Heart left ventricle (tissue), 16 donors: Measurements from ENCODE around the gene HS3ST6. TPM values are rescaled to one million over a fixed set of nuclear protein-coding genes. Genes with fewer than 3 reads are reported as not detected.
"Not testable (repeated sequence)": the region's sequence is repeated elsewhere in the genome, so short reads cannot be mapped to it uniquely, and the experiment has no call there.

Source experiments
- ATAC-seq, 4 donors: fragments of 200-7000 bp; cut with Tn5 transposase; one replicate each; pipeline ENCODE4 v1.9.1; 2020 to 2022; ENCODE audit warnings: moderate library complexity in 4 of 4, mild to moderate bottlenecking in 3 of 4, moderate number of reproducible peaks in 1 of 4
- DNase-seq, 5 donors: peaks; one replicate each; pipeline ENCODE4 v3.0.0-alpha.2; 2020
- H3K27ac ChIP-seq, 12 donors: fragments of 200-600 bp; sonication (generic) in 4 of 12; one replicate each; pipeline versions ENCODE4 v1.5.0 to v1.8.0; 2016 to 2022; ENCODE audit warnings: mild to moderate bottlenecking in 2 of 12
- H3K27me3 ChIP-seq, 9 donors: fragments of 200-600 bp; sonication (generic) in 2 of 9; one replicate each; pipeline versions ENCODE4 v1.5.1 to v1.8.0; 2016 to 2022; ENCODE audit warnings: mild to moderate bottlenecking in 3 of 9
- H3K36me3 ChIP-seq, 9 donors: fragments of 200-600 bp; sonication (generic) in 2 of 9; one replicate each; pipeline versions ENCODE4 v1.5.0 to v1.8.0; 2018 to 2022; ENCODE audit warnings: mild to moderate bottlenecking in 2 of 9
- H3K4me1 ChIP-seq, 12 donors: fragments of 200-600 bp; sonication (generic) in 4 of 12; one replicate each; pipeline versions ENCODE4 v1.5.0 to v1.8.0; 2016 to 2022; ENCODE audit warnings: mild to moderate bottlenecking in 3 of 12
- H3K4me3 ChIP-seq, 12 donors: fragments of 200-600 bp; sonication (generic) in 4 of 12; one replicate each; pipeline versions ENCODE4 v1.5.0 to v1.8.0; 2017 to 2022; ENCODE audit warnings: mild to moderate bottlenecking in 9 of 12, moderate library complexity in 4 of 12
- H3K9me3 ChIP-seq, 12 donors: fragments of 200-600 bp; sonication (generic) in 4 of 12; one replicate each; pipeline versions ENCODE4 v1.5.0 to v1.8.0; 2016 to 2022; ENCODE audit warnings: mild to moderate bottlenecking in 1 of 12
- POLR2A ChIP-seq, 2 donors: fragments of 450-650 bp; IDR thresholded peaks; one replicate each; pipeline ENCODE4 v1.6.1; 2017; ENCODE audit warnings: antibody characterized with exemption in 2 of 2, mild to moderate bottlenecking in 2 of 2, moderate library complexity in 2 of 2
- WGBS, 4 donors: extraction: QIAGEN DNeasy Blood & Tissue Kit in 2 of 4; methylation state at CpG; one replicate each; pipeline versions ENCODE4 v1.1.5 to v1.1.7; 2013 to 2018; 5-methylcytosine and 5-hydroxymethylcytosine counted together
- intact Hi-C, 10 donors: fragments of 100-400 bp; cut with DNase I; formaldehyde crosslinking; loops; one replicate each; pipeline versions ENCODE4 v1.11.1 to v1.14.2; 2022
- polyA plus RNA-seq, 2 donors: library from polyadenylated mRNA; stranded (reverse); fragments of 200-250 nt; gene quantifications; one replicate each; pipeline ENCODE4 v1.2.3, GENCODE V29; 2013
- total RNA-seq, 9 donors: library from RNA; depleted of rRNA in 2 of 9; stranded (reverse); fragments of >200 nt in 2 of 9; fragmentation: NEBNext Ultra II Directional in 3 of 9; extraction: Animal tissue kit (Norgen Biotek cat#: 25700) in 3 of 9; gene quantifications; one replicate each; pipeline versions ENCODE4 v1.1.0 to v1.2.4, GENCODE V29; 2016 to 2023
- TF ChIP-seq, protein P1 (sequence below), 12 donors: fragments of 200-600 bp; sonication (generic) in 4 of 12; IDR thresholded peaks; one replicate each; pipeline versions ENCODE4 v1.5.0 to v1.8.0; 2018 to 2022; ENCODE audit warnings: antibody characterized with exemption in 12 of 12, mild to moderate bottlenecking in 5 of 12
- donor health status: ischemic (EF 13 %, LVEDD 7.1; RV severe dilation, severe dysfunction).
- donor health status: healthy with polysubstance abuse.
- donor health status: DM: no; HTN: yes; CAD: no.
- donor health status: DM: no; HTN: no; CAD: no.
- donor health status: ischemic (EF 25% LVEDD 6.9; RV normal size, moderate dysfunction).
- donor health status: ischemic (EF 25% LVEDD 5.7; RV mildly dilated, moderate dysfunction).
- donor health status: healthy.
- donor health status: DM: yes; HTN: yes; CAD: no.
- donor health status: ischemic (EF 35%, LVEDD 5.7; RV mildly dilated, moderate dysfunction).
- donor health status: nonischemic (EF 11% LVEDD 7.7; RV severe dilation, severe dysfunction).
- donor health status: DM: yes; HTN: yes; CAD: no.
- donor health status: PGD.
- donor health status: ischemic (EF 29% LVEDD 5.4; RV normal size, mild dysfunction).
- donor health status: nonischemic (EF 23%, LVEDD 6.1; RV moderate dilation, normal function).

The HS3ST6 gene
- total and polyA plus RNA-seq, 11 donors: not detected

DNA sequence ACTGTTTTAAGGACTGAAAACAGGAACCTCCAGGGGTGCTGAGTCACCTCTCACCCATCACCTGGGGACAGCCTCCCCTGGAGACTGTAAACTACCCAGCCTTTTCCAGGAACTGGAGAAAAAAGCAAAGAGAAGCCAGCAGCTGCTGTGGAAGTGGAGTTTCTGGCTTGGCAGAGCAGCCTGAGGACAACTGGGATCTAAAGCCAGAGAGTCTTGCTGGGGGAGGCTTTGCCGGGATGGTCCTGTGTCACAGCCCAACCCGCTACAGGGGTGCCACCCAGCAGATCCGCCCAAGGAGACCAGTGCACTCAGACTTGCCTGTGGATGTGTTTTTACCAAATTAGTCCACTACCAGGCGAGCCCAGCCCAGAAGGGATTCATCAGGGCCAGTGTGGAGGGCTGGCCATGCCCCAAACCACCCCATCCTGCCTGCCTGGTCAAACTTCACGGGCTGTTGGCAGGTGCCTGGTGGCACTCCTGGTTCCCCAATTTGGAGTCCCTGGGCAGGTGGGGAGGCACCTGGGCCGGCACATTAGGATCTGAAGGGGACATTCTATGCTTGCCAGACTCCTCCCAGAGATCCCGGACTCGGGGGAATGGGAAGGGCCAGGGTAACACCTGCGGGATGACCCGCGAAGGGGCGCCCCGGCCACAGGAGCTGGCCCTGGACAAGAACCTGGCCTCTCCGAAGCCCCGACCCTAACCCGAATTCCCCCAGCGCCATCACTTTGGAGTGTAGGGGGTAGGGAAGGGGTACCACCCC, 24.0 kb upstream of the HS3ST6 start:
- H3K9me3 ChIP-seq: no peaks in the 10 kb centered on the region
- DNase-seq (peak in 1 of 5 donors; percentile 52), ATAC-seq (peak; percentile 1 to 13 (median 10))
- peak overlapping the region in 11 of 12 donors; percentile 77 to 89 (median 81) for H3K27ac ChIP-seq
- peaks cover 0 to 35% (median 16%) of the 10 kb centered on the region in 12 donors for H3K4me1 ChIP-seq
- H3K27me3 ChIP-seq: no peaks in the 10 kb centered on the region
- WGBS, 4 donors: 14 to 27% (median 19%) methylated on average over 5 to 17 of the region's 17 CpGs
- H3K36me3 ChIP-seq: peaks cover 0 to 43% (median 35%) of the 10 kb centered on the region in 9 donors
- intact Hi-C loops: loop anchor here in 1 of 10 donors (5.0 kb wide), 1 partner anchor 160 kb away; the partner anchor contains the start of genes NUBP2 and SPSB3
- TF ChIP-seq, protein P1, sequence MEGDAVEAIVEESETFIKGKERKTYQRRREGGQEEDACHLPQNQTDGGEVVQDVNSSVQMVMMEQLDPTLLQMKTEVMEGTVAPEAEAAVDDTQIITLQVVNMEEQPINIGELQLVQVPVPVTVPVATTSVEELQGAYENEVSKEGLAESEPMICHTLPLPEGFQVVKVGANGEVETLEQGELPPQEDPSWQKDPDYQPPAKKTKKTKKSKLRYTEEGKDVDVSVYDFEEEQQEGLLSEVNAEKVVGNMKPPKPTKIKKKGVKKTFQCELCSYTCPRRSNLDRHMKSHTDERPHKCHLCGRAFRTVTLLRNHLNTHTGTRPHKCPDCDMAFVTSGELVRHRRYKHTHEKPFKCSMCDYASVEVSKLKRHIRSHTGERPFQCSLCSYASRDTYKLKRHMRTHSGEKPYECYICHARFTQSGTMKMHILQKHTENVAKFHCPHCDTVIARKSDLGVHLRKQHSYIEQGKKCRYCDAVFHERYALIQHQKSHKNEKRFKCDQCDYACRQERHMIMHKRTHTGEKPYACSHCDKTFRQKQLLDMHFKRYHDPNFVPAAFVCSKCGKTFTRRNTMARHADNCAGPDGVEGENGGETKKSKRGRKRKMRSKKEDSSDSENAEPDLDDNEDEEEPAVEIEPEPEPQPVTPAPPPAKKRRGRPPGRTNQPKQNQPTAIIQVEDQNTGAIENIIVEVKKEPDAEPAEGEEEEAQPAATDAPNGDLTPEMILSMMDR (IDR thresholded peaks at IDR 0.05): no peak
- TF ChIP-seq POLR2A (IDR thresholded peaks at IDR 0.05): no peak
- H3K4me3 ChIP-seq: peak overlapping the region; percentile 50 to 88 (median 78)

DNA sequence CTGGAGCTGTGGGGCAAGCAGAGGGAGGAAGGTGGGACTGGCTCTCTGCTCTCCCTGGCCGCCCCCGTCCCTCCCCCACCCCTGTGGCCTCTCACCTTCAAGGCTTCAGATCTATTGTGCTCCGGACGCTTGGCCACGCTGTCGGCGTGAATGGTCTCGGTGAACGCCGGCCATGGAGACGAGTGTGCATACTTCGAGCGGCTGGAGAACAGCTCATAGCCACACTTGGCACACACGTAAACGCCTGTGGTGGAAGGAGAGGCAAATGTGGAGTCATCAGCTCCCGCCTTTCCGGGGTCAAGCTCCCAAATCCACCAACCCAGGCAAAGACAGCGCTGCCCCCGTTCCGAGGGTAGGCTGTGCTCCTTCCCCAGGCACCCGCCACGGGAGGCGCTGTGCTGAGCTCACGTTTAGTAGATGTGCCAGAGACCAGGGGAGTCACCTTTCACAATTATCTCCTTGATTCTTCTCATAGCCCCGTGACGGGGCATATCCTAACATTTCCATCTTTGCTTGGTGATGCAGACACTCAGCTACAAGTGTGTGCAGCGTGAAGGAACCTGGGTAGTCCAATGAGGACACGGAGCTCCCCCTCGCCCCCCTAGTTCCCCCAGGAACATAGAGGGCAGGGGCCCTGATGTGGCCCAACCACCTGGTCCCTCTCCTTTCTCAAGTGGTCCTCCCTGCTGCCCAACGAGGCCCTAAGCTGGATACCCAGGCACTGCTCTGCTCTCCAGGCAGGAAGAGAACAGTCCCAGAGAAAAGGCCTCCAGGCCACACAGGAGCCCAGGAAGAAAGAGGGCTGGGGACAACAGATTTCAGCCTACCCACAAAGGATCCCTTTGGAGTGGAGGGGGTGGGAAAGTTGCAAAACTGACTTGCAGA, 23.2 kb upstream of the HS3ST6 start:
- Histone ChIP-seq H3K4me3 (peak overlapping the region in 7 of 12 donors; percentile 65 to 88 (median 82)), H3K27me3 (no peaks in the 10 kb centered on the region), H3K9me3 (no peaks in the 10 kb centered on the region), H3K4me1 (peaks cover 0 to 35% (median 16%) of the 10 kb centered on the region in 12 donors), H3K36me3 (peaks cover 0 to 46% (median 39%) of the 10 kb centered on the region in 9 donors), H3K27ac (peak overlapping the region in 11 of 12 donors; percentile 77 to 89 (median 81))
- 84 to 91% (median 86%) methylated on average over 29 to 30 of the region's 30 CpGs for WGBS, 4 donors
- DNase-seq (no peak), ATAC-seq (no peak)
- intact Hi-C loops: loop anchor here in 1 of 10 donors (5.0 kb wide), 1 partner anchor 159 kb away; the partner anchor contains the start of genes NUBP2 and SPSB3
- no peak for TF ChIP-seq POLR2A (IDR thresholded peaks at IDR 0.05)
- TF ChIP-seq, protein P1 (IDR thresholded peaks at IDR 0.05): peak in 2 of 12 donors; percentile 9 to 22

DNA sequence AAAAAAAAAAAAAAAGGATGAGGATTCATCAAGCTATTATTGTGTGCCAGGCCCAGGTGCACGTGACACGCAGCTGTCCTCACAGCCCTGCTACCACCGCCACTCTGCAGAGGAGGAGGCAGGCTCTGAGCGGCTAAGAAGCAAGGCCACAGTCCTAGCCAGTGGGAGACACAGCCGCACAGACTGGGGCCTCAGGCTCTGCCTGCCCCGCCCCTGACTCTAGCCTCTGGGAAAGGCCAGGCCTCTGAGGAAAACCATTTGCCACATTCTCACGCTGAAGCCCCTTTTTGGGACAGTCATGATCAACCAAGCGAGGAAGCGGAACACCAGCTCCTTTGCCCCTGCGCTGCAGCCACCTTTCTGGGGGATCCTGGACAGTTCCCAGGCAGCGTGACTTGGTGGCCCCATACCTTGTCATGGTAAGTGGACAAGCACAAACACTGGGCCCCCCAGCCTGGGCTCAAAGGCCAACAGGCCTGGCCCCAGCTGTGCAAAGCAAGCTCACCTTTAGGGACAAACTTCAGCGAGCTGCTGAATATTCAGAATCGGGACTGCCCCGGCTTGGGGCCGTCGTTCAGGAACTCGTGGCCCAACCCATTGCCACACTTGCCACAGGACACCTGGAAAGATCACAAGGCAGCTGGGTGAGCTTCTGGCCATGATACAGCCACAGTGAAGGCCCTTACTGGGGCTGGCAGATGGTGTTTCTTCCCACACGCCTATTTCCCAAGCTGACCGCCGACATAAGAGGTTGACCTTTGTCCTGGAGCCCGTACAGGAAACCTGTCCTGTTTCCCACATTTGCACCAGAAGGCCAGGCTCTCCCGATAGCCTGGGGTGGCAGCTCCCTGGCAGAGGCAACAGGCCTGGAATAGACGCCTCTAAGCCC, 22.3 kb upstream of the HS3ST6 start:
- Histone ChIP-seq H3K9me3 (no peaks in the 10 kb centered on the region), H3K27ac (no peak overlapping the region), H3K27me3 (no peaks in the 10 kb centered on the region), H3K4me3 (peak overlapping the region in 1 of 12 donors; percentile 82), H3K4me1 (peaks cover 0 to 35% (median 16%) of the 10 kb centered on the region in 12 donors), H3K36me3 (peaks cover 0 to 46% (median 39%) of the 10 kb centered on the region in 9 donors)
- intact Hi-C loops: loop anchor here in 1 of 10 donors (5.0 kb wide), 1 partner anchor 158 kb away; the partner anchor contains the start of genes NUBP2 and SPSB3
- TF ChIP-seq, protein P1 (IDR thresholded peaks at IDR 0.05): no peak
- no peak for TF ChIP-seq POLR2A (IDR thresholded peaks at IDR 0.05)
- ATAC-seq (no peak), DNase-seq (no peak)
- WGBS, 4 donors: 89 to 93% (median 91%) methylated on average over 23 of the region's 23 CpGs

DNA sequence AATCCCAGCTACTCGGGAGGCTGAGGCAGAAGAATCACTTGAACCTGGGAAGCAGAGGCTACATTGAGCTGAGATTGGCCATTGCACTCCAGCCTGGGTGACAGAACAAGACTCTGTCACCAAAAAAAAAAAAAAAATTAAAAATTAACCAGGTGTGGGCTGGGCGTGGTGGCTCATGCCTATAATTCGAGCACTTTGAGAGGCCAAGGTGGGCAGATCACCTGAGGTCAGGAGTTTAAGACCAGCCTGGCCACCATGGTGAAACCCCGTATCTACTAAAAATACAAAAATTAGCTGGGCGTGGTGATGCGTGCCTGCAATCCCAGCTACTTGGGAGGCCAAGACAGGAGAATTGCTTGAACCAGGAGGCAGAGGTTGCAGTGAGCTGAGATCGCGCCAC, 21.6 kb upstream of the HS3ST6 start:
- not testable (repeated sequence) for H3K9me3 ChIP-seq, H3K27ac ChIP-seq, DNase-seq, H3K4me3 ChIP-seq, H3K27me3 ChIP-seq, ATAC-seq
- intact Hi-C loops: loop anchor here in 2 of 10 donors (5.0 kb wide), 2 partner anchors 78 to 158 kb away; partner anchors contain the start of genes NUBP2 (in 1 of the 2) and SPSB3 (in 1 of the 2)
- Histone ChIP-seq H3K4me1 (peaks cover 0 to 35% (median 16%) of the 10 kb centered on the region in 12 donors), H3K36me3 (peaks cover 0 to 46% (median 39%) of the 10 kb centered on the region in 9 donors)
- WGBS, 4 donors: 93 to 97% (median 96%) methylated on average over 8 of the region's 8 CpGs
